C1 segment of cervical spinal cord (tissue), 14 donors: ENCODE results near the gene DRAM1.
A peak's percentile ranks its signal among the peaks of the same experiment; 100 is the strongest.
"Not testable (repeated sequence)": the region's sequence is repeated elsewhere in the genome, so short reads cannot be mapped to it uniquely, and the experiment has no call there.

ENCODE experiments used
- DNase-seq, 14 donors: peaks; one replicate each; lab custom pipeline; 2025; lab: John Stamatoyannopoulos, UW

The DRAM1 gene

DNA sequence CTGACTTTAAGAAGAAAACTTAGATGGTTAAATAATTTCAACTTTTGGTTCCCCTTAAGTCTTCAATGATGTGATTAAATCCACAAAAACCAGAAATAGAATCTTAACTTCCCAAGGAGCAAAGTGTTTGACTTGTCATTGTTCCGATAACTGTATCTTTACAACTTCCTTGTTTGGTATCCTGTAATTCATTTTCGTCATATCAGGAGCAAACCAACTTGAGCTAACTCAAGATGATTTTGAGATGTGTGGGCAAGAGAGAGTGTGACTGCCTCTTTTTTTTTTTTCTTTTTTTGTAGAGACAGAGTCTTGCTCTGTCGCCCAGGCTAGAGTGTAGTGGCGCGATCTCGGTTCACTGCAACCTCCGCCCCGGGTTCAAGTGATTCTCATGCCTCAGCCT lies 25.3 kb downstream of the DRAM1 start:
- DNase-seq, result no peak

DNA sequence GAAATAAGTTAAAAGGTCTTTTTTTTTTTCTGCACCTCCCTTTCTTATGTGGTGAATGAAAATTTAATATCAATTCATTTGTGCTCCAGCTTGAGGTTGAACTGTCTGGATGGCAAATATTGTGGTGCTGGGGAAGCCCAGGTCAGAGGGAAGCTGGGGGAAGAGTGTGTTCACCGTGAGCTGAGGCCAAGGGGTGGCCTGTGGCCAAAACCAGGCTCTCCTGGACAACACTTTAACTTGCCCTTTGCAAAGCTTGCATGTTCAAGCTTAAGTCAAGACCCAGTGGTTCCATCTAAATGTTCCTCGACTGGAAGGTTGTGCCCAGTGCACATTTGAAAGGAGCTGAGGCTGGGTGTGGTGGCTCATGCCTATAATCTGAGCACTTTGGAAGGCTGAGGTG lies 28.8 kb downstream of the DRAM1 start:
- DNase-seq, result no peak

- DNase-seq, result no peak
Observed at GRCh38 chr12:101908395-101908794, 31.0 kb downstream of the DRAM1 start.

DNA sequence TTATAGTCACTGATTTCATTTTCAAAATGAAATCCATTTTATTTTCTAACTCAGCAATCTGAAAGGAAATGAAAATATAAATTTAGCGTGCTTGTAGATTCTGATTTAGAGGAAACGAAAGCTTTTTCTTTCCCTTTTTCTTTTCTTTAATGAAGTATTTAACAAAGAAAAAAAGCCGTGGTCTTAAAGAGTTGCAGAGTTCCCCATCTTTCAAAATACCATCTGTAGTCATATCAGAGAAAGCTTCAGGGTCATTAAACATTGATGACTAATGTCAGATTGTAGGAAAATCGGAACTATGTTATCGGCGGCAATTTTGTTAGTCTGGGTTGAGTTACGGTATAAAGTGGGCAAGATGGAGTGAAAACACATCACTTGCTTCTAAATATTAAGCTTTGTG lies 32.3 kb downstream of the DRAM1 start:
- no peak for DNase-seq

DNA sequence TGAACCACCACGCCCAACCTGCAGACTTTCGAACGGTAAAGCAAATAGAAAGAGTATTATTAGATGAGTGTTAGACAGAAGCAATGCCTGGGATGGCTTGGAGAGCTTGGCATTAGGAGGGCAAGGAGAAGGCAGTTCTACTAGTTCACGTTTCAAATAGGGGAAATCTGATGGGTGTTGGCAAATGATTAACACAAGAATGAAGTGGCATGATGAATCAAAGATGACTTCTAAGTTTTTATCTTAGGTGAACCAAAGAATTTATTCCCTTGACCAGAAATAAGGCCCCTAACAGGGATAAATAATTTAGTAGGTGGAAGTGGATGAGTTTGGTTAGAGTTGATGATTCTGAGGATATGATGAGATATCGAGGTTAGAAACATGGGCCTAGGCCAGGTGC lies 38.5 kb downstream of the DRAM1 start:
- DNase-seq, result no peak

DNA sequence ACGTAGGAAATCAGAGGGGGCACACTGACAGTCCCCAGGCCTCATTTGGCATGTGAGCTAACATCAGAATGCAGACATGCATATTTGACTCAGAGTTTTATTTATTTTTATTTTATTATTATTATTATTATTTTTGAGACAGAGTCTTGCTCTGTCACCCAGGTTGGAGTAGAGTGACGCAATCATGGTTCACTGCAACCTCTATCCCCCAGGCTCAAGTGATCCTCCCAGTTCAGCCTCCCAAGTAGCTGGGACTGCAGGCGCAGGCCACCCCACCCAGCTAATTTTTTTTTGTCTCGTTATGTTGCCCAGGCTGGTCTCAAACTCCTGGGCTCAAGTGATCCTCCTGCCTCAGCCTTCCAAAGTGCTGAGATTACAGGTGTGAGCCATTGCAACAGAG lies 41.4 kb downstream of the DRAM1 start:
- DNase-seq, result not testable (repeated sequence)

GRCh38 chr12:101919447-101919846 lies 42.1 kb downstream of the DRAM1 start:
- DNase-seq, result no peak

GRCh38 chr12:101920906-101921305 lies 43.5 kb downstream of the DRAM1 start:
- DNase-seq, result no peak

DNA sequence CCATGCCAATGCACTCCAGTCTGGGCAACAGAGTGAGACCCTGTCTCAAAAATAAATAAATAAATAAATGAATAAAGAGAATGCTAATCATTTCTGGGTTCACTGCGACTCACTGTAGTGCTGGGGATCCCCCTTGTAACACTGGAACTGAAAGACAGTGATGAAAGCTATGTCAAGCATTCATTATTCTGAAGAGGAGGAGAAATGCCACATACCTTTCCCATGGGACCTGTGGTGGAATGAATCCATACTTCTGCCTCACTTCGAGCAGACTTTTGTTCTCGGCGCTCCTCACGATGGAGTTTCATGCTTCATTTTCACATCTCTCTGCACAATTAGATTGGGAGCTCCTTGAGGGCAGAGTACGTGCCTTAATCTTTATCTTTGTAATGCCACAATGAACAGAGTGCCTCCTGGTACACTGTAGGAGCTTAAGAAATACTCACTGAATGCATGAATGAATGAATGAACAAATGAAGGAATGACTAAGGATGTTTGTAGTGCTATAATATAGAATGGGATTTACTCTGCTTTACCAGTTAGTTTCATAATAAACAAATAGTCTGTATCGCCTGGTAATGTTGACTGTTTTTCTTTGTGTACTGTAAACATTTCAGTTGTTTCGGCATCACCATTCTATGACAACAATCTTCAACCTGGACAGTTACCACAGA lies 45.8 kb downstream of the DRAM1 start:
- no peak for DNase-seq

DNA sequence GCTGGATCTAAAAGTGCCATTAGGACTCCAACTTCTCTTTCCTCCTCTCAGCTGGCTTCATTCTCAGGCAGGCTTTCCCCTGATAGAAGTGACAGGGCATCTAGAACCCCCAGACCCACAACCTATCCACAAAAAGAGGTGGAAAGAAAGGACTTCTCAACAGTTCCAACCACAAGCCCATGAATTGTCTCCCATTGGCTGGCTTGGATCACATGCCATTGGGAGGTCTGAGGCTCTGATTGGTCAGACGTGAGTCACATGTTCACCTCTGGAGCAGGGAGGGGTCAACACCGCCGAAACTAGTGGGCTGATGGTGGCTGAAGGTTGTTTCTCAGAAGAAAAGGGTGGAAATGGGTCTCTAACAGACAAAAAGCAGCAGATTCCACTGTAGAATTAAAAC lies 47.2 kb downstream of the DRAM1 start:
- DNase-seq, result no peak

DNA sequence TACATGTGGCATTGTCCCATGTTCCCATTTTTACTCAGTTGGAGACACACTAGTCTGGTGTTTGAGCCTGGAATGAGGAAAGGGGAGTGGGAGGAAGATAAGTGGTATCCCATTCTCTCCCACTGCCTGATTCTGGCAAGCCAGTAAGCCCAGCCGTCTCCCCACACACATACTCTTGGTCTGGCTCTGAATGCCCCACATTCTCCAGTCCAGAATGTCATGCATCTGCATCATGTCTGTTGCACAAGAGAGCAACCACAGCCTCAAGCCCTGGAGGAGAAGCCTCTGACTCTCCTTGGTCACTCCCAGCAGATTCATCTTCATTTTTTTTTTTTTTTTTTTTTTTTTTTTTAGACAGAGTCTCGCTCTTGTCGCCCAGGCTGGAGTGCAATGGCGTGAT lies 48.0 kb downstream of the DRAM1 start:
- no peak for DNase-seq

- no peak for DNase-seq
Observed at GRCh38 chr12:101925935-101926334, 48.6 kb downstream of the DRAM1 start.

GRCh38 chr12:101927036-101927435 lies 49.7 kb downstream of the DRAM1 start:
- no peak for DNase-seq

DNA sequence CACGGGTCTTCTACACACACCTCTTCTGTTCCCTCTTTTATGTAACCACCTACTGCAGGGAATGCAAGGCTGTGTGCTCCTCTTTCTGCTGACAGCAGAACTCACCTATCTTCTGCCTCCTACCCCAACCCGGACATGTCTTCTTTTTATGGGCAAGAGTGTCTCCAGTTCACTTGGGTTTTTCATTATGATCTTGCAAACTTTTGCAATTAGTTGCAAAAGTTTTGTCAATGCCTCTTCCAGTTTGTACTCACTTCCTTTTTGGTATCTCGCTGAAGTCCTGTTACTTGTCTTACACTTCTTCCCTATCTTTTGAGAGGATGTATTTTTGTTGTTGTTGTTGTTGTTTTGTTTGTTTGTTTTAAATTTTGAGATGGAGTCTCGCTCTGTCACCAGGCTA lies 50.6 kb downstream of the DRAM1 start:
- DNase-seq, result no peak

GRCh38 chr12:101928556-101928955 lies 51.2 kb downstream of the DRAM1 start:
- no peak for DNase-seq

GRCh38 chr12:101929365-101930041 lies 52.1 kb downstream of the DRAM1 start:
- no peak for DNase-seq

- no peak for DNase-seq
Observed at GRCh38 chr12:101931498-101932326, 54.3 kb downstream of the DRAM1 start.

DNA sequence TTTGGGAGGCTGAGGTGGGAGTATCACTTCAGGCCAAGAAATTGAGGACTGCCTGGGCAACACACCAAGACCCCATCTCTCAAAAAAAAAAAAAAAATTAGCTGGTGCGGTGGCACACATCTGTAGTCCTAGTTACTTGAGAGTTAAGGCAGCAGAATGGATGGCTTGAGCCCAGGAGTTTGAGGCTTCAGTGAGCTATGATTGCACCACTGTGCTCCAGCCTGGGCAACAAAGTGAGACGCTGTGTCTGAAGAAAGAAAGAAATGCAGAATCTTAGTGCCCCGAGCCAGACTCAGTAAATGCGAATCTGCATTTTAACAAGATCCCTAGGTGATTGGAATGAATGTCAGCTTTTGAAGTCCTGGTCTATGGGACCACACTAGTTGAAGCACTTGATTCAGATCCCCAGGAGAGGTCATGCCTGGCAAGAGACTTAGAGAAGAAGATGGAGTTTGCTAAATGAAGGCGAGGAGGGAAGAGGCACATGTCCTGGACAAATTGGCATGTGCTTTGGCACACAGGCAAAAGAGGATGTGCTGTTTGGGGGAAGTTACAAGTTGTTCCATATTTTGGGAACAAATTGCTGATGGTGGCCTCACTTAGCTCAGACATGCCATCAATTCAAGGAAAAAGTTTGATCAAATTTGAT lies 56.6 kb downstream of the DRAM1 start:
- no peak for DNase-seq

- DNase-seq, result no peak
Observed at GRCh38 chr12:101935890-101936746, 58.7 kb downstream of the DRAM1 start.

- DNase-seq, result no peak
Observed at GRCh38 chr12:101939306-101939705, 61.9 kb downstream of the DRAM1 start.

DNA sequence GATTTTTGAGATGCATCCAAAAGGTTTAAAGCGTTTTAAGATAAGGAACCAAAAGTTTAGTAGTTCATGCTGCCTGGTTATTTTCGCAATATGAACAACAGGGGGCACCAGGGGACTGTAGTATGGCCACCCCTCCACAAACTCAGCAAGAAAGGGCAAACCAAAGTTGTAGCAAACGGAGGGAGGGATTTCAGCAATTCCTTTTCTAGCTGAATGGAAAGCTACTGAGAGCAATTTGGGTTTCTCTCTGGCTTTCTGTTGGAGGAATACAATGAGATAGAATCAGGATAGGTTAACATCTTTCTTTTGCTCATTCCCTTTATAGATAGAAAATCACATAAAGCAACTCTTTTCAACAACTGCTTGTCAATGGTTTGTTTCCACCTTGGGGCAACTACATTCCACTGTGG lies 62.5 kb downstream of the DRAM1 start:
- peak in 5 of 14 donors; percentile 2 to 24 (median 12) for DNase-seq
